DOHH2 (cell line): Measurements from ENCODE around the gene SCN11A.

ENCODE experiments used
- CTCF ChIP-seq: fragments of 200-600 bp; sonication (generic); IDR thresholded peaks from one replicate; pipeline ENCODE4 v1.5.1; 2014; ENCODE audit warnings: antibody characterized with exemption, mild to moderate bottlenecking, low read depth, low read length; ENCODE audit not compliant: poor library complexity, severe bottlenecking
- EZH2phosphoT487 ChIP-seq: fragments of 200-600 bp; sonication (generic); IDR thresholded peaks from 2 replicates; pipeline ENCODE4 v1.6.1; 2017; ENCODE audit warnings: borderline replicate concordance, mild to moderate bottlenecking, antibody characterized with exemption, low read length, moderate library complexity, mixed read lengths

GRCh38 chr3:39051649-39052561 is at the start of gene SCN11A, which contains the start of gene WDR48:
- no peak for TF ChIP-seq CTCF
- TF ChIP-seq EZH2phosphoT487: no peak
